DOHH2 (cell line): ENCODE measurements around the gene ZBTB16.

Experiments
- H3F3A ChIP-seq: fragments of 200-600 bp; sonication (generic), shearing (Covaris generic); 2 replicates; pipeline ENCODE4 v1.6.0; 2016; ENCODE audit warnings: antibody characterized with exemption, mild to moderate bottlenecking; ENCODE audit not compliant: control insufficient read depth, insufficient read depth
- H3K27ac ChIP-seq: fragments of 200-600 bp; sonication (generic); 2 replicates; pipeline ENCODE4 v1.5.1; 2014; ENCODE audit warnings: low read depth, mild to moderate bottlenecking, low read length, moderate library complexity
- H3K27me3 ChIP-seq: fragments of 200-600 bp; sonication (generic); 2 replicates; pipeline ENCODE4 v1.6.1; 2014; ENCODE audit warnings: mild to moderate bottlenecking, low read length, mixed read lengths; ENCODE audit not compliant: control insufficient read depth
- H3K36me3 ChIP-seq: fragments of 200-600 bp; sonication (generic); 2 replicates; pipeline ENCODE4 v1.6.1; 2014; ENCODE audit warnings: mild to moderate bottlenecking, low read length, moderate library complexity, mixed read lengths; ENCODE audit not compliant: control insufficient read depth
- H3K4me1 ChIP-seq: fragments of 200-600 bp; sonication (generic); 2 replicates; pipeline ENCODE4 v1.6.1; 2014; ENCODE audit warnings: mild to moderate bottlenecking, low read length, mixed read lengths; ENCODE audit not compliant: control insufficient read depth
- H3K4me2 ChIP-seq: fragments of 200-600 bp; sonication (generic); 2 replicates; pipeline ENCODE4 v1.6.0; 2014; ENCODE audit warnings: mild to moderate bottlenecking, low read length, moderate library complexity
- H3K4me3 ChIP-seq: fragments of 200-600 bp; sonication (generic); 2 replicates; pipeline ENCODE4 v1.5.1; 2014; ENCODE audit warnings: mild to moderate bottlenecking, low read length, mixed read lengths
- H3K79me2 ChIP-seq: fragments of 200-600 bp; sonication (generic); 2 replicates; pipeline ENCODE4 v1.6.1; 2014; ENCODE audit warnings: mild to moderate bottlenecking, low read length, mixed read lengths; ENCODE audit not compliant: control insufficient read depth
- H3K9me2 ChIP-seq: fragments of 200-600 bp; sonication (generic); replicated peaks from 2 replicates; pipeline ENCODE4 v1.6.1; 2014; ENCODE audit warnings: mild to moderate bottlenecking, low read length, mixed read lengths; ENCODE audit not compliant: control insufficient read depth
- H3K9me3 ChIP-seq: fragments of 200-600 bp; sonication (generic); 2 replicates; pipeline ENCODE4 v1.6.1; 2014; ENCODE audit warnings: antibody characterized with exemption, low read length, mixed read lengths; ENCODE audit not compliant: control insufficient read depth, insufficient read depth
- H4K20me1 ChIP-seq: fragments of 200-600 bp; sonication (generic); 2 replicates; pipeline ENCODE4 v1.6.0; 2014; ENCODE audit warnings: low read depth, mild to moderate bottlenecking, antibody characterized with exemption, low read length, moderate library complexity; ENCODE audit not compliant: control insufficient read depth, insufficient read depth
- EZH2phosphoT487 ChIP-seq: fragments of 200-600 bp; sonication (generic); IDR thresholded peaks from 2 replicates; pipeline ENCODE4 v1.6.1; 2017; ENCODE audit warnings: borderline replicate concordance, mild to moderate bottlenecking, antibody characterized with exemption, low read length, moderate library complexity, mixed read lengths
- TF ChIP-seq, protein P1 (sequence below): fragments of 200-600 bp; sonication (generic); IDR thresholded peaks from one replicate; pipeline ENCODE4 v1.5.1; 2014; ENCODE audit warnings: antibody characterized with exemption, mild to moderate bottlenecking, low read depth, low read length; ENCODE audit not compliant: poor library complexity, severe bottlenecking

ZBTB16 gene

DNA sequence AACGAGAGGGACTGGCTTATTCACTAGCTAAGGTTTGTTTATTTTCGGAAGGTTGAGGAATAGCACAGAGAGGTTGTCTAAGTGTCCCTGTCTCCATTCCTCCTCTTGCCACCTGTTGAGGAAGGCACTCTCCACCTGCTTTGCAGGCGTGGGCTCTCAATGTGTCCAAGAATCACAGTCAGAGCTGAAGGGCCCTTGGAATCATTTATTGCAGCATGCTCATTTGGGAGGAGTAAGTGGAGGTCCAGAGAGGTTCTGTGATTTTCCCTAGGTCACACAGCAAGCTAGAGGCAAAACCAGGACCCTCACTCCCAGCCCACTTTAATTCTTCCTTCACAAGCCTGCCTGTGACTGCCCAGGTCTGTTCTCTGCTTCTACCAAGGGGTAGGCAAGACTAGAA lies 21.3 kb downstream of the ZBTB16 start:
- H3K4me1 ChIP-seq, result peaks cover 21% of the 10 kb centered on the region
- H3K79me2 ChIP-seq, result no peaks in the 10 kb centered on the region
- no peaks in the 10 kb centered on the region for H3K9me2 ChIP-seq
- H3K27me3 ChIP-seq, result peaks cover 72% of the 10 kb centered on the region
- no peaks in the 10 kb centered on the region for H3K36me3 ChIP-seq
- TF ChIP-seq, protein P1, sequence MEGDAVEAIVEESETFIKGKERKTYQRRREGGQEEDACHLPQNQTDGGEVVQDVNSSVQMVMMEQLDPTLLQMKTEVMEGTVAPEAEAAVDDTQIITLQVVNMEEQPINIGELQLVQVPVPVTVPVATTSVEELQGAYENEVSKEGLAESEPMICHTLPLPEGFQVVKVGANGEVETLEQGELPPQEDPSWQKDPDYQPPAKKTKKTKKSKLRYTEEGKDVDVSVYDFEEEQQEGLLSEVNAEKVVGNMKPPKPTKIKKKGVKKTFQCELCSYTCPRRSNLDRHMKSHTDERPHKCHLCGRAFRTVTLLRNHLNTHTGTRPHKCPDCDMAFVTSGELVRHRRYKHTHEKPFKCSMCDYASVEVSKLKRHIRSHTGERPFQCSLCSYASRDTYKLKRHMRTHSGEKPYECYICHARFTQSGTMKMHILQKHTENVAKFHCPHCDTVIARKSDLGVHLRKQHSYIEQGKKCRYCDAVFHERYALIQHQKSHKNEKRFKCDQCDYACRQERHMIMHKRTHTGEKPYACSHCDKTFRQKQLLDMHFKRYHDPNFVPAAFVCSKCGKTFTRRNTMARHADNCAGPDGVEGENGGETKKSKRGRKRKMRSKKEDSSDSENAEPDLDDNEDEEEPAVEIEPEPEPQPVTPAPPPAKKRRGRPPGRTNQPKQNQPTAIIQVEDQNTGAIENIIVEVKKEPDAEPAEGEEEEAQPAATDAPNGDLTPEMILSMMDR, result no peak
- TF ChIP-seq EZH2phosphoT487, result no peak
- H3K27ac ChIP-seq, result no peak overlapping the region
- no peaks in the 10 kb centered on the region for H3K9me3 ChIP-seq
- H3K4me2 ChIP-seq, result no peak overlapping the region
- no peak overlapping the region for H3K4me3 ChIP-seq
- 0 out of 2 replicates have a peak, but pooled peaks cover 3% of the 10 kb centered on the region for H4K20me1 ChIP-seq
- H3F3A ChIP-seq, result no peaks in the 10 kb centered on the region

DNA sequence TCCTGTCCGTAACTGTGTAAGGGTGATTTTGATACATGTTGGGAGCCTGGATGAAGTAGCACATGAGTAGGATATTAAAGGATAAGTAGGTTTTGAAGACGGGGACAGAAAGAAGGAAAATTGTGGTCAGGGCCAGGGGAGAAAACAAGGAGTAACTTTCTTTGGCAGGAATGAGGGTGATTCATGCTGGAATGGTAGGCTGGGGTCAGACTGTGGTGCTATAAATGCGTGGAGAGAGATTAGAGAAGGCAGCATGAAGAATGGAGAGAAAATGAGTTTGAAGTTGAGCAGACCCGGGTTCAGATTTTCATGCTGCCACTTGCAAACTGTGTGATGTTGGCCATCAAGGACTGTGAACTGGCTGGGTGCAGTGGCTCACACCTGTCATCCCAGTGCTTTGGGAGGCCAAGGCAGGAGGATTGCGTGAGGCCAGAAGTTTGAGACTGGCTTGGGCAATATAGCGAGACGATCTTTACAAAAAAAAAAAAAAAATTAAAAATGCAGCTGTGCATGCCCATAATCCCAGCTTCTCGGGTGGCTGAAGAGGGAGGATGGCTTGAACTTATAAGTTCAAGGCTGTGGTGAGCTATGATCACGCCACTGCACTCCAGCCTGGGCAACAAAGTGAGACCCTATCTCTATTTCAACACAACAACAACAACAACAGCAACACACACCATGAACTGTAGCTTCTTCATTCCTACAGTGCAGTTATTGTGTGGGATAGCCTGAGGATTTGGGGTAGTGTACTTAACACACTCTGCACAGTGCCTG lies 22.3 kb downstream of the ZBTB16 start:
- H3K27me3 ChIP-seq, result peaks cover 72% of the 10 kb centered on the region
- no peak overlapping the region for H3K4me3 ChIP-seq
- no peak overlapping the region for H3K4me2 ChIP-seq
- no peaks in the 10 kb centered on the region for H3K9me3 ChIP-seq
- no peak for TF ChIP-seq EZH2phosphoT487
- TF ChIP-seq, protein P1, result no peak
- H3K9me2 ChIP-seq, result no peaks in the 10 kb centered on the region
- H3K79me2 ChIP-seq, result no peaks in the 10 kb centered on the region
- no peaks in the 10 kb centered on the region for H3F3A ChIP-seq
- peaks cover 21% of the 10 kb centered on the region for H3K4me1 ChIP-seq
- H3K36me3 ChIP-seq, result no peaks in the 10 kb centered on the region
- no peak overlapping the region for H3K27ac ChIP-seq
- H4K20me1 ChIP-seq, result 0 out of 2 replicates have a peak, but pooled peaks cover 3% of the 10 kb centered on the region

DNA sequence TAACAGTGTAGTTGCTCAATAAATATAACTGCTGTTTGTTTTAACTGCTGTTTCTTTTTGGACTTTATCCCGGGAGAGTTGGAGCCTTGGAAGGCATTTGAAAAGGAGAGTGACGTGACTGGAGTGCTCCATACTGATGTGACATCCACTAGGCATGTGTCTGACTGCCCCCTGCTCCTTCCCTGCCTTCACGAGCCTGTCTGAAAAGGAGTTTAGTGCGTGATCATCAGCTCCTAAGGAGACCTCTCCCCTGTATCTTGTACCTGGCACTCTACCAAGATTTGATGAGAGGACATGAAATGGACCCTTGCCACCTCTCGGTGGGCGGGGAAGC lies 22.9 kb downstream of the ZBTB16 start:
- Histone ChIP-seq H3K27ac (no peak overlapping the region), H3F3A (no peaks in the 10 kb centered on the region), H3K27me3 (peaks cover 66% of the 10 kb centered on the region), H3K79me2 (no peaks in the 10 kb centered on the region), H3K4me2 (no peak overlapping the region), H4K20me1 (0 out of 2 replicates have a peak, but pooled peaks cover 3% of the 10 kb centered on the region), H3K9me2 (no peaks in the 10 kb centered on the region), H3K4me1 (peaks cover 18% of the 10 kb centered on the region), H3K36me3 (no peaks in the 10 kb centered on the region), H3K4me3 (no peak overlapping the region), H3K9me3 (no peaks in the 10 kb centered on the region)
- TF ChIP-seq, protein P1, result no peak
- no peak for TF ChIP-seq EZH2phosphoT487
